ENCODE measurements around the gene SPAG16. TPM values are rescaled to one million over a fixed set of nuclear protein-coding genes. Genes with fewer than 3 reads are reported as not detected.

Gene SPAG16
- total RNA-seq, 1 experiment from 2014 or later = 30.0 TPM

GRCh38 chr2:213429516-213429915, 145.3 kb downstream of the SPAG16 start:
- no peaks in the 10 kb centered on the region for H3K9me2 ChIP-seq (ENCODE audit: insufficient read depth)
- DNase-seq = no peak
- H4K20me1 ChIP-seq (ENCODE audit: insufficient read depth) = no peaks in the 10 kb centered on the region
- ChIA-PET POLR2A (ENCODE audit: unreplicated experiment) (no interaction called here), CTCF (no interaction called here)
- no peak overlapping the region for H3K27ac ChIP-seq
- no peaks in the 10 kb centered on the region for H3K27me3 ChIP-seq (ENCODE audit: insufficient read depth, low read depth)
- H3F3A ChIP-seq (ENCODE audit: insufficient read depth, low read depth) = no peaks in the 10 kb centered on the region
- no TSS peak for BruUV-seq (replicated peaks)
- H3K4me3 ChIP-seq = no peak overlapping the region
- no peaks in the 10 kb centered on the region for H3K4me1 ChIP-seq (replicated peaks; ENCODE audit: insufficient read depth)
- TF ChIP-seq CTCF (conservative IDR thresholded peaks at IDR 0.05) (no peak), EZH2 (IDR thresholded peaks at IDR 0.05; ENCODE audit: low read depth) (no peak)
- H2AFZ ChIP-seq = no peak overlapping the region
- no peaks in the 10 kb centered on the region for H3K9me3 ChIP-seq (ENCODE audit: insufficient read depth, low read depth)
- no peaks in the 10 kb centered on the region for H3K79me2 ChIP-seq (ENCODE audit: low read depth)
- H3K4me2 ChIP-seq = no peak overlapping the region
- intact Hi-C loops (cut with micrococcal nuclease; ENCODE audit: unreplicated experiment) = no loop called here
- H3K36me3 ChIP-seq (ENCODE audit: low read depth) = no peaks in the 10 kb centered on the region

- H3K27me3 ChIP-seq (ENCODE audit: insufficient read depth, low read depth) = no peaks in the 10 kb centered on the region
- no peak overlapping the region for H3K27ac ChIP-seq
- no peaks in the 10 kb centered on the region for H3K9me2 ChIP-seq (ENCODE audit: insufficient read depth)
- intact Hi-C loops (cut with micrococcal nuclease; ENCODE audit: unreplicated experiment) = no loop called here
- POLR2A ChIA-PET (ENCODE audit: unreplicated experiment) = no interaction called here
- no peak for TF ChIP-seq CTCF (conservative IDR thresholded peaks at IDR 0.05)
- no peak for TF ChIP-seq EZH2 (IDR thresholded peaks at IDR 0.05; ENCODE audit: low read depth)
- H3F3A ChIP-seq (ENCODE audit: insufficient read depth, low read depth) = no peaks in the 10 kb centered on the region
- CTCF ChIA-PET = no interaction called here
- no peak overlapping the region for H3K4me3 ChIP-seq
- H2AFZ ChIP-seq = no peak overlapping the region
- H3K4me2 ChIP-seq = no peak overlapping the region
- BruUV-seq (replicated peaks) = no TSS peak
- H4K20me1 ChIP-seq (ENCODE audit: insufficient read depth) = no peaks in the 10 kb centered on the region
- H3K9me3 ChIP-seq (ENCODE audit: insufficient read depth, low read depth) = no peaks in the 10 kb centered on the region
- no peaks in the 10 kb centered on the region for H3K4me1 ChIP-seq (replicated peaks; ENCODE audit: insufficient read depth)
- H3K36me3 ChIP-seq (ENCODE audit: low read depth) = no peaks in the 10 kb centered on the region
- no peaks in the 10 kb centered on the region for H3K79me2 ChIP-seq (ENCODE audit: low read depth)
- DNase-seq = no peak
Observed at GRCh38 chr2:213443921-213444320, 159.7 kb downstream of the SPAG16 start.

GRCh38 chr2:213451542-213452239, 167.4 kb downstream of the SPAG16 start:
- no peak overlapping the region for H2AFZ ChIP-seq
- H3K4me2 ChIP-seq = no peak overlapping the region
- no TSS peak for BruUV-seq (replicated peaks)
- H3K36me3 ChIP-seq (ENCODE audit: low read depth) = no peaks in the 10 kb centered on the region
- no peaks in the 10 kb centered on the region for H3K9me3 ChIP-seq (ENCODE audit: insufficient read depth, low read depth)
- no peaks in the 10 kb centered on the region for H4K20me1 ChIP-seq (ENCODE audit: insufficient read depth)
- DNase-seq = no peak
- no peaks in the 10 kb centered on the region for H3K27me3 ChIP-seq (ENCODE audit: insufficient read depth, low read depth)
- H3K4me1 ChIP-seq (replicated peaks; ENCODE audit: insufficient read depth) = no peaks in the 10 kb centered on the region
- no peaks in the 10 kb centered on the region for H3K9me2 ChIP-seq (ENCODE audit: insufficient read depth)
- POLR2A ChIA-PET (ENCODE audit: unreplicated experiment) = no interaction called here
- no peak overlapping the region for H3K27ac ChIP-seq
- no peaks in the 10 kb centered on the region for H3F3A ChIP-seq (ENCODE audit: insufficient read depth, low read depth)
- no peak overlapping the region for H3K4me3 ChIP-seq
- no peaks in the 10 kb centered on the region for H3K79me2 ChIP-seq (ENCODE audit: low read depth)
- CTCF ChIA-PET = no interaction called here
- intact Hi-C loops (cut with micrococcal nuclease; ENCODE audit: unreplicated experiment) = no loop called here
- TF ChIP-seq CTCF (conservative IDR thresholded peaks at IDR 0.05) (no peak), EZH2 (IDR thresholded peaks at IDR 0.05; ENCODE audit: low read depth) (no peak)

Measured in PC-9 (cell line).